ENCODE results near the gene GAS2L1. TPM values are rescaled to one million over a fixed set of nuclear protein-coding genes. Genes with fewer than 3 reads are reported as not detected.

Gene GAS2L1
- polyA plus RNA-seq, 4 donors, result 3.9 to 49.0 (median 29.0) TPM

DNA sequence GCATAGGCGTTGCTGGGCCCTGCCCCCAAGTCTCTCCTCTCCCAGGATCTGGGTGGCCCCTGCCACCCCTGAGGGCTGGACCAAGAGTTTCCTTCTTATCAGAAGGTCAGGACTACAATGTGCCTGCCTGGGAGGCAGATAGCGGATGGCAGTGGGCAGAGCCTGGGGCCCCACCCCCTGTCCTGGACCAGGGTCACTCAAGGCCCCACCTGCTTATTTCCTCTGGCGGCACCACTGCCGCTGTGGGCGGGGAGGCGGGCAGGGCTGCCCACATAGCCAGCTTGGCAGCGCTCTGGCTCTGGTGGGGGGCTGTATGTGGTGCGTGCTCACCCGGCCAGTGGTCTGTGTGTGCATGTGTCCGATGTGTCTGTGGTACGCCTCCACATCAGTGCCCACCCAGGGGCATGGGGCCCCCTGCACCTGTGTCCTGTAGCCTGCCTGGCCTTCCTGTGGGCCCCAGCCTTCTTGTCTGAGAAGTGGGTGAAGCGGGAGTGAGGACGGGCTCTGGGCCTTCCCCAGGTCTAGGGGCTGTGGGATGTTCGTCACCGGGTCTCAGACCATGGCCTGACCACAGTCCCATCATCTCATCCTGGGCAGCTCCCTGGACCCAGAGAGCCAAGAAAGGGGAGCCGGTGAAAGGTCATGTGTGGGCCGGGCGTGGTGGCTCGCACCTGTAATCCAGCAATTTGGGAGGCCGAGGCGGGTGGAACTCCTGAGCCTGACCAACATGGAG, 3.0 kb downstream of the GAS2L1 start:
- H3K27ac ChIP-seq (ENCODE audit: low read depth in 1 of 3, low read length in 2 of 3), result peak overlapping the region in 1 of 3 donors; percentile 61
- peak overlapping the region in 1 of 3 donors; percentile 12 for H3K4me3 ChIP-seq (ENCODE audit: low read depth in 1 of 3, low read length in 3 of 3)
- H3K27me3 ChIP-seq (ENCODE audit: control insufficient read depth in 3 of 3, insufficient read depth in 3 of 3, low read length in 3 of 3), result peaks cover 7 to 19% (median 9%) of the 10 kb centered on the region in 3 donors
- DNase-seq (peak; percentile 32 to 73), FAIRE-seq (no peak)
- 42 to 68% (median 62%) methylated on average over 18 to 21 of the region's 21 CpGs for WGBS, 3 donors
- no peaks in the 10 kb centered on the region for H3K9me3 ChIP-seq (ENCODE audit: control insufficient read depth in 2 of 2, insufficient read depth in 1 of 2, low read depth in 1 of 2, low read length in 1 of 2)
- H3K36me3 ChIP-seq (ENCODE audit: control insufficient read depth in 3 of 3, insufficient read depth in 2 of 3, low read depth in 1 of 3, low read length in 3 of 3), result peaks cover 0 to 10% (median 0%) of the 10 kb centered on the region in 3 donors
- peaks cover 7 to 57% (median 18%) of the 10 kb centered on the region in 3 donors for H3K4me1 ChIP-seq (ENCODE audit: control insufficient read depth in 3 of 3, insufficient read depth in 2 of 3, low read depth in 1 of 3, low read length in 2 of 3)

DNA sequence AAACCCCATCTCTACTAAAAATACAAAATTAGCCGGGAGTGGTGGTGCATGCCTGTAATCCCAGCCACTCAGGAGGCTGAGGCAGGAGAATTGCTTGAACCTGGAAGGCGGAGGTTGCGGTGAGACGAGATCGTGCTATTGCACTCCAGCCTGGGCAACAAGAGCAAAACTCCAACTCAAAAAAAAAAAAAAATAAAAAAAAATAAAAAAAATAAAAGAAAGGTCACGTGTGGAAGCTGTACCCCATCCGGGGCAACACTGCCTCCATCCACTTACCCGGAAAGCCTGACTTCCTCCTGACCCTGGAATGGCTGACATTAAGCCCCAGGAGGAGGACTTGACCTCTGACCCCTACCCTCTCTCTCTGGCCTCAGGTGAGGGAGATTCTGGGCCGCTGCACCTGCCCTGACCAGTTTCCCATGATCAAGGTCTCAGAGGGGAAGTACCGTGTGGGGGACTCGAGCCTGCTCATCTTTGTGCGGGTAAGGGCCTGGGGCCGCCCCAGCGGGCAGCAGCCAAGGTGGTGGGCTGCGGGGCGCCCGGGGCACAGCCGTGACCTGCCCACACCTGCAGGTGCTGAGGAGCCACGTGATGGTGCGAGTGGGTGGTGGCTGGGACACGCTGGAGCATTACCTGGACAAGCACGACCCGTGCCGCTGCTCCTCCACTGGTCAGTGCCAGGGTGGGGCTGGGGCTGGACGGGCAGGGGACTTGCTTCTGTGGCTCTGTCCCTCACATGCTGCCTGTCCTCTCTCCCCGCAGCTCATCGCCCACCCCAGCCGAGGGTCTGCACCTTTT, 3.8 kb downstream of the GAS2L1 start:
- DNase-seq, result peak in 1 of 2 donors; percentile 12
- peaks cover 0 to 10% (median 0%) of the 10 kb centered on the region in 3 donors for H3K36me3 ChIP-seq (ENCODE audit: control insufficient read depth in 3 of 3, insufficient read depth in 2 of 3, low read depth in 1 of 3, low read length in 3 of 3)
- H3K27ac ChIP-seq (ENCODE audit: low read depth in 1 of 3, low read length in 2 of 3), result peak overlapping the region in 1 of 3 donors; percentile 61
- H3K27me3 ChIP-seq (ENCODE audit: control insufficient read depth in 3 of 3, insufficient read depth in 3 of 3, low read length in 3 of 3), result peaks cover 10 to 23% (median 14%) of the 10 kb centered on the region in 3 donors
- WGBS, 3 donors, result 45 to 64% (median 51%) methylated on average over 22 to 28 of the region's 28 CpGs
- no peak overlapping the region for H3K4me3 ChIP-seq (ENCODE audit: low read depth in 1 of 3, low read length in 3 of 3)
- no peaks in the 10 kb centered on the region for H3K9me3 ChIP-seq (ENCODE audit: control insufficient read depth in 2 of 2, insufficient read depth in 1 of 2, low read depth in 1 of 2, low read length in 1 of 2)
- no peak for FAIRE-seq
- H3K4me1 ChIP-seq (ENCODE audit: control insufficient read depth in 3 of 3, insufficient read depth in 2 of 3, low read depth in 1 of 3, low read length in 2 of 3), result peaks cover 7 to 60% (median 18%) of the 10 kb centered on the region in 3 donors

DNA sequence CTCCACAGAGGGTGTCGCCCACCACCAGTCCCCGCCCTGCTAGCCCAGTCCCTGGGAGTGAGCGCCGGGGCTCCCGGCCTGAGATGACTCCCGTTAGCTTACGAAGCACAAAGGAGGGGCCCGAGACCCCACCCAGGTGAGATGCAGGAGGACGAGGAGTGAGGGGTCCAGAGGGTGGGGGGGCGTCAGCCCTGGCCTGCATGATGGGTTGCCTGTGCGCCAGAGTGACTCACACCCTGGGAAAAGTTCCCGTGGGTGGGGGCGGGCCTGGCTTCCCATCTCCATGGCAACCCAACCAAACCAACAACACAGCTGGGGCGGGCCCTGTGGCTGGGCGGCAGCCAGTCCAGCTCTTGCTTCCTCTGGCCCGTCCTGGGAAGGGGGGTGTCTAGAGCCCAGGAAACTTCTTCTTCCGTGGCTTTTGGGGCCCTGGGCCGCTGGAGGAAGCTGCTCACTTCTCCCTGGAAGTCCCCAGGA, 4.5 kb downstream of the GAS2L1 start:
- peaks cover 0 to 10% (median 0%) of the 10 kb centered on the region in 3 donors for H3K36me3 ChIP-seq (ENCODE audit: control insufficient read depth in 3 of 3, insufficient read depth in 2 of 3, low read depth in 1 of 3, low read length in 3 of 3)
- H3K4me1 ChIP-seq (ENCODE audit: control insufficient read depth in 3 of 3, insufficient read depth in 2 of 3, low read depth in 1 of 3, low read length in 2 of 3), result peaks cover 7 to 61% (median 18%) of the 10 kb centered on the region in 3 donors
- FAIRE-seq (no peak), DNase-seq (peak; percentile 76 to 93)
- H3K27ac ChIP-seq (ENCODE audit: low read depth in 1 of 3, low read length in 2 of 3), result peak overlapping the region in 1 of 3 donors; percentile 82
- H3K4me3 ChIP-seq (ENCODE audit: low read depth in 1 of 3, low read length in 3 of 3), result no peak overlapping the region
- 12 to 15% (median 15%) methylated on average over 16 to 18 of the region's 18 CpGs for WGBS, 3 donors
- H3K27me3 ChIP-seq (ENCODE audit: control insufficient read depth in 3 of 3, insufficient read depth in 3 of 3, low read length in 3 of 3), result peaks cover 10 to 26% (median 14%) of the 10 kb centered on the region in 3 donors
- no peaks in the 10 kb centered on the region for H3K9me3 ChIP-seq (ENCODE audit: control insufficient read depth in 2 of 2, insufficient read depth in 1 of 2, low read depth in 1 of 2, low read length in 1 of 2)

DNA sequence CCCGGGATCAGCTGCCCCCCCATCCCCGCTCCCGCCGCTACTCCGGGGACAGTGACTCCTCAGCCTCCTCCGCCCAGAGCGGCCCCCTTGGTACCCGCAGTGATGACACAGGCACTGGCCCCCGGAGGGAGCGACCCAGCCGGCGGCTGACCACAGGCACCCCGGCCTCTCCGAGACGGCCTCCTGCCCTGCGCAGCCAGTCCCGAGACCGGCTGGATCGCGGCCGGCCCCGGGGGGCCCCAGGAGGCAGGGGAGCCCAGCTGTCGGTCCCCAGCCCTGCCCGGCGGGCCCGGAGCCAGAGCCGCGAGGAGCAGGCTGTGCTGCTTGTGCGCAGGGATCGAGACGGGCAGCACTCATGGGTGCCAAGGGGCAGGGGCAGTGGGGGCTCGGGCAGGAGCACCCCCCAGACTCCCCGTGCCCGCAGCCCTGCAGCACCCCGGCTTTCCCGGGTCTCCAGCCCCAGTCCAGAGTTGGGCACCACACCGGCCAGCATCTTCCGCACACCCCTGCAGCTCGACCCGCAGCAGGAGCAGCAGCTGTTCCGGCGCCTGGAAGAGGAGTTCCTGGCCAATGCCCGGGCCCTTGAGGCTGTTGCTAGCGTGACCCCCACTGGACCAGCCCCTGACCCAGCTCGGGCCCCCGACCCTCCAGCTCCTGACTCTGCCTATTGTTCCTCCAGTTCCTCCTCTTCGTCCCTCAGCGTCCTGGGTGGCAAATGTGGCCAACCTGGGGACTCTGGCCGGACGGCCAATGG, 5.2 kb downstream of the GAS2L1 start:
- DNase-seq, result no peak
- Histone ChIP-seq H3K36me3 (ENCODE audit: control insufficient read depth in 3 of 3, insufficient read depth in 2 of 3, low read depth in 1 of 3, low read length in 3 of 3) (peaks cover 0 to 10% (median 0%) of the 10 kb centered on the region in 3 donors), H3K4me1 (ENCODE audit: control insufficient read depth in 3 of 3, insufficient read depth in 2 of 3, low read depth in 1 of 3, low read length in 2 of 3) (peaks cover 7 to 55% (median 18%) of the 10 kb centered on the region in 3 donors), H3K27me3 (ENCODE audit: control insufficient read depth in 3 of 3, insufficient read depth in 3 of 3, low read length in 3 of 3) (peaks cover 10 to 34% (median 19%) of the 10 kb centered on the region in 3 donors), H3K27ac (ENCODE audit: low read depth in 1 of 3, low read length in 2 of 3) (peak overlapping the region in 1 of 3 donors; percentile 82), H3K4me3 (ENCODE audit: low read depth in 1 of 3, low read length in 3 of 3) (no peak overlapping the region), H3K9me3 (ENCODE audit: control insufficient read depth in 2 of 2, insufficient read depth in 1 of 2, low read depth in 1 of 2, low read length in 1 of 2) (no peaks in the 10 kb centered on the region)
- FAIRE-seq, result no peak
- WGBS, 3 donors, result 69 to 85% (median 76%) methylated on average over 43 to 50 of the region's 50 CpGs

DNA sequence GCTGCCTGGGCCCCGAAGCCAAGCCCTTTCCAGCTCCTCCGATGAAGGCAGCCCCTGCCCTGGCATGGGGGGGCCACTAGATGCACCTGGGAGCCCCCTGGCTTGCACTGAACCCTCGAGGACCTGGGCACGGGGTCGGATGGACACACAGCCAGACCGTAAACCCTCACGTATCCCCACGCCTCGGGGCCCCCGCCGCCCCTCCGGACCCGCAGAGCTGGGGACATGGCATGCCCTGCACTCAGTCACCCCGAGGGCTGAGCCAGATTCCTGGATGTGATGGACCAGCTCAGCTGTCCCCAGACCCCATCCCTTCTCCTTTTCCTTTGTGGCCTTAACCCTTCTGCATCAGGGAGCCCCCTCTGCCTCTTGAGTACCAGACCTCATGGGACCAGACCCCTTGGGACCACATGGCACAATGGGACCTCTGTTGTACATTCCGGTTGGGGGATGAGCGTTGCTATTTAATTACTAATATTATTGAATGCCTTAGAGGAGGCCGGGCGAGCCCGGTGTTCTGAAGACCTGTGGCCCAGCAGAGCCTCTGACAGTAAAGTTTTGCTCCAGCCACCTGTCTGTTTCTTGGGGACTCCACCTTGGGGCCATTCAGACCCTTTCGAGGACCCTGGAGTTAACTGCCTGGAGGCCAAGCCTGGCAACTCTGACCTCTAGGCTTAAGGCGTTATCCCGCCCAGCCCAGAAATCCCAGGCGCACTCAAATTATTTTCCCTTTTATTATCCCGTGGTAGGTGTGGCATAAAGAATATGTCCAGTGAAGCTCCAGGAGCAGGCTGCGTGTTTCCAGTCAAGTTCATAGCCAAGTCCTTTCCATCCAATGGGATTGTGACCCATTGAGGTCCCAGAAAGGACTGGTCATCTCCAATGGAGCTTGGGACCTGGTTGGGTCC, 6.0 kb downstream of the GAS2L1 start:
- peaks cover 10 to 40% (median 19%) of the 10 kb centered on the region in 3 donors for H3K27me3 ChIP-seq (ENCODE audit: control insufficient read depth in 3 of 3, insufficient read depth in 3 of 3, low read length in 3 of 3)
- FAIRE-seq (no peak), DNase-seq (no peak)
- H3K4me1 ChIP-seq (ENCODE audit: control insufficient read depth in 3 of 3, insufficient read depth in 2 of 3, low read depth in 1 of 3, low read length in 2 of 3), result peaks cover 7 to 51% (median 18%) of the 10 kb centered on the region in 3 donors
- H3K27ac ChIP-seq (ENCODE audit: low read depth in 1 of 3, low read length in 2 of 3), result no peak overlapping the region
- no peak overlapping the region for H3K4me3 ChIP-seq (ENCODE audit: low read depth in 1 of 3, low read length in 3 of 3)
- 78 to 86% (median 83%) methylated on average over 23 to 25 of the region's 25 CpGs for WGBS, 3 donors
- H3K9me3 ChIP-seq (ENCODE audit: control insufficient read depth in 2 of 2, insufficient read depth in 1 of 2, low read depth in 1 of 2, low read length in 1 of 2), result no peaks in the 10 kb centered on the region
- H3K36me3 ChIP-seq (ENCODE audit: control insufficient read depth in 3 of 3, insufficient read depth in 2 of 3, low read depth in 1 of 3, low read length in 3 of 3), result peaks cover 0 to 10% (median 0%) of the 10 kb centered on the region in 3 donors

DNA sequence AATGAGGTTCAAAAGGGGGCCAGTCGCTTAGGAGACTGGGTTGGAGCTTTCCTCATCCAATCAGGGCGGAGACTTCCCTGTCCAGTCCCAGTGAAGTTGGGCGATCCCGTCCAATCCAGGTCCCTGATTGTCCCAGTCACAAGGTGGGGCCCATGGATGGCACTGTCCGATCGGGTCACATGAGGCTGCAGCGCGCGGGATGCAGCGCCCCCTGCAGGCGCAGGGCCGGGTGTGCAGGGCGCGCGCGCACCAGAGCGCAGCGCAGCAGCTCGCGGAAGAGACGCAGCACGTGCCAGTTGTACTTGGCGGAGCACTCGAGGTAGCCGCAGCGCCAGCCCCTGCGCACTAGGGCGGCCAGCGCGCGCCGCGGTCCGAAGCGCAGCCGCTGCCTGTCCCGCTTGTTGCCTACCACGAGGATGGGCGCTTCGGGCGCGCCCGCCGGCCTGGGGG, 6.7 kb downstream of the GAS2L1 start:
- FAIRE-seq (no peak), DNase-seq (peak; percentile 54 to 74)
- 16 to 23% (median 23%) methylated on average over 35 to 44 of the region's 44 CpGs for WGBS, 3 donors
- Histone ChIP-seq H3K9me3 (ENCODE audit: control insufficient read depth in 2 of 2, insufficient read depth in 1 of 2, low read depth in 1 of 2, low read length in 1 of 2) (no peaks in the 10 kb centered on the region), H3K4me3 (ENCODE audit: low read depth in 1 of 3, low read length in 3 of 3) (no peak overlapping the region), H3K27ac (ENCODE audit: low read depth in 1 of 3, low read length in 2 of 3) (no peak overlapping the region), H3K27me3 (ENCODE audit: control insufficient read depth in 3 of 3, insufficient read depth in 3 of 3, low read length in 3 of 3) (peaks cover 10 to 40% (median 19%) of the 10 kb centered on the region in 3 donors), H3K36me3 (ENCODE audit: control insufficient read depth in 3 of 3, insufficient read depth in 2 of 3, low read depth in 1 of 3, low read length in 3 of 3) (peaks cover 0 to 10% (median 0%) of the 10 kb centered on the region in 3 donors), H3K4me1 (ENCODE audit: control insufficient read depth in 3 of 3, insufficient read depth in 2 of 3, low read depth in 1 of 3, low read length in 2 of 3) (peaks cover 7 to 45% (median 14%) of the 10 kb centered on the region in 3 donors)
